IMR-90 (cell line): ENCODE data around the gene NPAS3. TPM values are rescaled to one million over a fixed set of nuclear protein-coding genes. Genes with fewer than 3 reads are reported as not detected.

Experiments used
- ATAC-seq: fragments of 200-7000 bp; cut with Tn5 transposase; 2 replicates; pipeline ENCODE4 v1.9.1; 2020; ENCODE audit warnings: low read depth, mild to moderate bottlenecking, moderate library complexity
- BruUV-seq: library from RNA; stranded (reverse); fragments of 400-500 nt; replicated peaks from 2 replicates; lab custom pipeline; 2021; lab: Mats Ljungman, UMichigan
- CTCF ChIA-PET: fragments of 300-600 bp; formaldehyde crosslinking; extraction: SDS; loops from one replicate; lab custom pipeline; 2021; ENCODE audit warnings: antibody characterized with exemption; lab: Yijun Ruan, JAX
- POLR2A ChIA-PET: fragments of 300-600 bp; sonication (Branson Sonifier 250); formaldehyde crosslinking; loops from one replicate; lab custom pipeline; 2022; ENCODE audit warnings: antibody characterized with exemption; ENCODE audit not compliant: unreplicated experiment; lab: Charles Lee
- DNase-seq: peaks from one replicate; pipeline ENCODE4 v3.0.0; 2013
- H2AFZ ChIP-seq: replicated peaks from 2 replicates; pipeline ENCODE3; 2013; ENCODE audit warnings: low read length, mild to moderate bottlenecking; ENCODE audit not compliant: poor library complexity
- H2AK5ac ChIP-seq: 2 replicates; pipeline ENCODE4 v1.6.1; 2013; ENCODE audit warnings: low read depth, low read length, inconsistent platforms
- H2AK9ac ChIP-seq: replicated peaks from 2 replicates; pipeline ENCODE3; 2013; ENCODE audit warnings: mild to moderate bottlenecking, low read depth, low read length, moderate library complexity; ENCODE audit not compliant: poor library complexity
- H2BK120ac ChIP-seq: 2 replicates; pipeline ENCODE4 v1.6.1; 2013; ENCODE audit warnings: low read depth, low read length, inconsistent platforms
- H2BK15ac ChIP-seq: 3 replicates; pipeline ENCODE4 v1.6.1; 2013; ENCODE audit warnings: low read depth, low read length, inconsistent platforms
- H2BK20ac ChIP-seq: 2 replicates; pipeline ENCODE4 v1.6.1; 2013; ENCODE audit warnings: low read depth, mild to moderate bottlenecking, inconsistent platforms, low read length, moderate library complexity
- H2BK5ac ChIP-seq: 2 replicates; pipeline ENCODE4 v1.6.1; 2013; ENCODE audit warnings: mild to moderate bottlenecking, low read depth, low read length, inconsistent platforms; ENCODE audit not compliant: poor library complexity, severe bottlenecking
- H3K14ac ChIP-seq: replicated peaks from 2 replicates; pipeline ENCODE4 v1.6.1; 2013; ENCODE audit warnings: low read depth, low read length, inconsistent platforms
- H3K18ac ChIP-seq: 2 replicates; pipeline ENCODE4 v1.6.1; 2013; ENCODE audit warnings: low read depth, low read length, control low read depth
- H3K23ac ChIP-seq: 2 replicates; pipeline ENCODE4 v1.6.1; 2013; ENCODE audit warnings: low read depth, low read length, inconsistent platforms
- H3K27ac ChIP-seq: 2 replicates; pipeline ENCODE4 v1.5.1; 2013; ENCODE audit warnings: mild to moderate bottlenecking, control low read depth, low read length; ENCODE audit not compliant: insufficient read depth
- H3K27me3 ChIP-seq: 2 replicates; pipeline ENCODE4 v1.6.1; 2013; ENCODE audit warnings: low read length; ENCODE audit not compliant: control insufficient read depth, insufficient read depth
- H3K36me3 ChIP-seq: 2 replicates; pipeline ENCODE4 v1.6.1; 2013; ENCODE audit warnings: low read length, mixed read lengths; ENCODE audit not compliant: control insufficient read depth, insufficient read depth
- H3K4ac ChIP-seq: 2 replicates; pipeline ENCODE4 v1.6.1; 2013; ENCODE audit warnings: low read depth, low read length, inconsistent platforms
- H3K4me1 ChIP-seq: 2 replicates; pipeline ENCODE4 v1.6.1; 2013; ENCODE audit warnings: low read length, mixed read lengths; ENCODE audit not compliant: control insufficient read depth, insufficient read depth
- H3K4me2 ChIP-seq: 2 replicates; pipeline ENCODE4 v1.6.1; 2013; ENCODE audit warnings: low read depth, mild to moderate bottlenecking, control low read depth, low read length, moderate library complexity
- H3K4me3 ChIP-seq: 2 replicates; pipeline ENCODE4 v1.5.1; 2013; ENCODE audit warnings: low read depth, mild to moderate bottlenecking, control low read depth, low read length, moderate library complexity; ENCODE audit not compliant: insufficient read depth
- H3K56ac ChIP-seq: 2 replicates; pipeline ENCODE4 v1.6.1; 2013; ENCODE audit warnings: low read length, inconsistent platforms; ENCODE audit not compliant: insufficient read depth; ENCODE audit errors: extremely low read depth
- H3K79me1 ChIP-seq, 2 experiments: 2 replicates each; pipeline ENCODE4 v1.6.1; 2013; ENCODE audit warnings: low read length in 2 of 2, inconsistent platforms in 1 of 2, low read depth in 1 of 2
- H3K9ac ChIP-seq: 2 replicates; pipeline ENCODE4 v1.6.1; 2013; ENCODE audit warnings: low read depth, low read length, control low read depth
- H3K9me1 ChIP-seq: 2 replicates; pipeline ENCODE4 v1.6.1; 2013; ENCODE audit warnings: low read length, inconsistent platforms; ENCODE audit not compliant: insufficient read depth
- H3K9me3 ChIP-seq: 2 replicates; pipeline ENCODE4 v1.6.1; 2013; ENCODE audit warnings: low read length; ENCODE audit not compliant: control insufficient read depth, insufficient read depth
- H4K20me1 ChIP-seq: 2 replicates; pipeline ENCODE4 v1.6.1; 2013; ENCODE audit warnings: low read length, inconsistent platforms; ENCODE audit not compliant: insufficient read depth
- H4K5ac ChIP-seq: 2 replicates; pipeline ENCODE4 v1.6.1; 2013; ENCODE audit warnings: mild to moderate bottlenecking, low read depth, low read length, control low read depth
- H4K8ac ChIP-seq, 2 experiments: 2 replicates each; pipeline ENCODE4 v1.6.1; 2013; ENCODE audit warnings: low read depth in 2 of 2, low read length in 2 of 2, control low read depth in 1 of 2, inconsistent platforms in 1 of 2
- H4K91ac ChIP-seq: 2 replicates; pipeline ENCODE4 v1.6.1; 2013; ENCODE audit warnings: low read depth, low read length, inconsistent platforms; ENCODE audit not compliant: insufficient read depth
- BHLHE40 ChIP-seq: fragments of 150-350 bp; IDR thresholded peaks from 2 replicates; pipeline ENCODE4 v1.6.1; 2016; ENCODE audit warnings: mild to moderate bottlenecking, low read depth, low read length
- CEBPB ChIP-seq: IDR thresholded peaks from 2 replicates; pipeline ENCODE4 v1.6.1; 2012; ENCODE audit warnings: low read depth, low read length, improper control_type of control experiment
- CHD1 ChIP-seq: IDR thresholded peaks from 2 replicates; pipeline ENCODE4 v1.6.1; 2012; ENCODE audit warnings: low read depth, low read length, improper control_type of control experiment
- MAFK ChIP-seq: IDR thresholded peaks from 2 replicates; pipeline ENCODE4 v1.6.1; 2012; ENCODE audit warnings: low read depth, low read length, improper control_type of control experiment
- MAZ ChIP-seq: IDR thresholded peaks from 2 replicates; pipeline ENCODE4 v1.6.1; 2012; ENCODE audit warnings: low read depth, mild to moderate bottlenecking, low read length, improper control_type of control experiment, moderate library complexity, borderline replicate concordance
- NFE2L2 ChIP-seq: fragments of 150-350 bp; IDR thresholded peaks from 2 replicates; pipeline ENCODE4 v1.6.1; 2016; ENCODE audit warnings: low read depth, mild to moderate bottlenecking, low read length
- POLR2A ChIP-seq: IDR thresholded peaks from 2 replicates; pipeline ENCODE4 v1.6.1; 2012; ENCODE audit warnings: mild to moderate bottlenecking, low read depth, low read length
- RAD21 ChIP-seq: IDR thresholded peaks from 2 replicates; pipeline ENCODE4 v1.6.1; 2012; ENCODE audit warnings: low read length, improper control_type of control experiment
- RCOR1 ChIP-seq: IDR thresholded peaks from 2 replicates; pipeline ENCODE4 v1.6.1; 2012; ENCODE audit warnings: mild to moderate bottlenecking, low read length, improper control_type of control experiment; ENCODE audit not compliant: insufficient replicate concordance
- RFX5 ChIP-seq: IDR thresholded peaks from 2 replicates; pipeline ENCODE4 v1.8.0; 2012; ENCODE audit warnings: low read depth, mild to moderate bottlenecking, low read length, moderate library complexity
- SMC3 ChIP-seq: fragments of 150-350 bp; IDR thresholded peaks from 2 replicates; pipeline ENCODE4 v1.6.1; 2016; ENCODE audit warnings: low read depth, mild to moderate bottlenecking, antibody characterized with exemption, low read length, moderate library complexity
- WGBS, 2 experiments: methylation state at CpG; one replicate each; pipeline versions ENCODE4 v1.1.5 to v1.1.7; 2013; ENCODE audit warnings: missing lambda C conversion rate in 2 of 2; ENCODE audit not compliant: insufficient read length in 1 of 2; ENCODE audit errors: extremely low coverage in 2 of 2; 5-methylcytosine and 5-hydroxymethylcytosine counted together
- dilution Hi-C: fragments of 300-500 bp; cut with HindIII; formaldehyde crosslinking; loops from one replicate; pipeline ENCODE4 v1.14.3; 2018; ENCODE audit warnings: low sequenced_read_pairs; ENCODE audit not compliant: unreplicated experiment
- in situ Hi-C: fragments of 300-500 bp; cut with MboI; formaldehyde crosslinking; loops from 3 replicates; pipeline ENCODE4 v1.14.3; 2019; ENCODE audit warnings: low sequenced_read_pairs, inconsistent platforms, mixed read lengths
- intact Hi-C: fragments of 100-400 bp; cut with micrococcal nuclease; formaldehyde crosslinking; loops from 2 replicates; pipeline ENCODE4 v1.10.0; 2022
- polyA plus RNA-seq, 3 experiments: library from polyadenylated mRNA; depleted of rRNA; stranded (reverse); fragments of >200 nt; gene quantifications; 2 replicates each; pipeline ENCODE4 v1.2.3, GENCODE V29; 2012; ENCODE audit warnings: low replicate concordance in 1 of 3
- total RNA-seq: library from RNA; depleted of rRNA; stranded (reverse); fragments of >200 nt; gene quantifications from 2 replicates; pipeline ENCODE4 v1.2.3, GENCODE V29; 2012
- TF ChIP-seq, protein P1 (sequence below): fragments of 150-350 bp; IDR thresholded peaks from 2 replicates; pipeline ENCODE4 v1.6.1; 2016; ENCODE audit warnings: low read depth, mild to moderate bottlenecking, low read length, moderate library complexity, borderline replicate concordance
- TF ChIP-seq, protein P2 (sequence below): conservative IDR thresholded peaks from 2 replicates; pipeline ENCODE4 v1.5.1; 2012; ENCODE audit warnings: mild to moderate bottlenecking, low read depth, low read length, improper control_type of control experiment
- TF ChIP-seq, protein P3 (sequence below): fragments of 150-350 bp; IDR thresholded peaks from 2 replicates; pipeline ENCODE4 v1.6.1; 2017; ENCODE audit warnings: mild to moderate bottlenecking, antibody characterized with exemption, low read length, low read depth

The NPAS3 gene
- total and polyA plus RNA-seq, 2 of the 4 experiments (the other 2 are of a cell fraction), result not detected

DNA sequence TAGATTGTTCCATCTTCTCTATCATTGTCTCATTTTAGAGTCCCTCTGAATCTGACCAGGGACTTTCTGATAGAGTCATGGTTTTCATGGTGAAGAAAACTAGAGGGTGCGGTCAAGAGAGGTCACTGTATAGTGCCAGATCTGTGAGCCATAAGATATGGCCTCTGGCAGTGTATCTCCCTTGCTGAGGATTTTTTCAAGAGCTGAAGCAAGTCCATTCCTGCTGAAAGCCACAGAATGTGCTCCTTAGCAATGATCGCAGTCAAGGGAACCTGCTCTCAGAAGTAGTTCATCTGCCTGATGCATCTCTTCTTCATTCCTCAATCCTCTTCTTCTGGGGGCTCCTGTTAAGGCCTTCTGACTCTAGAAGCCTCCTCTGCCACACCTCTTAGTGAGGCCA, 607.0 kb downstream of the NPAS3 start:
- WGBS, 2 experiments, result 50% methylated on average over 1 of the region's 2 CpGs; no CpG with 5 or more reads in 1 of the 2 experiments

More for the DNA sequence above, 607.0 kb downstream of the NPAS3 start:
- Histone ChIP-seq H3K9me3 (no peaks in the 10 kb centered on the region), H2AFZ (no peak overlapping the region), H3K18ac (no peak overlapping the region), H2BK20ac (no peak overlapping the region), H3K14ac (no peak overlapping the region), H3K56ac (no peak overlapping the region), H3K79me1 (no peaks in the 10 kb centered on the region), H4K91ac (no peak overlapping the region), H3K27me3 (no peaks in the 10 kb centered on the region), H3K23ac (no peak overlapping the region), H4K8ac (no peak overlapping the region), H2BK5ac (no peak overlapping the region), H3K9ac (no peak overlapping the region), H3K4ac (no peak overlapping the region), H4K5ac (no peak overlapping the region), H4K20me1 (no peaks in the 10 kb centered on the region), H2AK5ac (no peak overlapping the region), H3K27ac (no peak overlapping the region), H3K36me3 (no peaks in the 10 kb centered on the region), H3K9me1 (no peaks in the 10 kb centered on the region), H3K4me2 (no peak overlapping the region), H3K4me3 (no peak overlapping the region), H2BK15ac (no peak overlapping the region), H2BK120ac (no peak overlapping the region), H3K4me1 (no peaks in the 10 kb centered on the region), H2AK9ac (no peak overlapping the region)
- no peak for TF ChIP-seq RFX5
- no peak for TF ChIP-seq RAD21
- TF ChIP-seq NFE2L2, result no peak
- no peak for TF ChIP-seq SMC3
- no peak for TF ChIP-seq POLR2A
- no peak for TF ChIP-seq MAZ
- TF ChIP-seq, protein P1, sequence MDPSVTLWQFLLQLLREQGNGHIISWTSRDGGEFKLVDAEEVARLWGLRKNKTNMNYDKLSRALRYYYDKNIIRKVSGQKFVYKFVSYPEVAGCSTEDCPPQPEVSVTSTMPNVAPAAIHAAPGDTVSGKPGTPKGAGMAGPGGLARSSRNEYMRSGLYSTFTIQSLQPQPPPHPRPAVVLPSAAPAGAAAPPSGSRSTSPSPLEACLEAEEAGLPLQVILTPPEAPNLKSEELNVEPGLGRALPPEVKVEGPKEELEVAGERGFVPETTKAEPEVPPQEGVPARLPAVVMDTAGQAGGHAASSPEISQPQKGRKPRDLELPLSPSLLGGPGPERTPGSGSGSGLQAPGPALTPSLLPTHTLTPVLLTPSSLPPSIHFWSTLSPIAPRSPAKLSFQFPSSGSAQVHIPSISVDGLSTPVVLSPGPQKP, result no peak
- TF ChIP-seq BHLHE40, result no peak
- no peak for TF ChIP-seq CHD1
- TF ChIP-seq, protein P2, sequence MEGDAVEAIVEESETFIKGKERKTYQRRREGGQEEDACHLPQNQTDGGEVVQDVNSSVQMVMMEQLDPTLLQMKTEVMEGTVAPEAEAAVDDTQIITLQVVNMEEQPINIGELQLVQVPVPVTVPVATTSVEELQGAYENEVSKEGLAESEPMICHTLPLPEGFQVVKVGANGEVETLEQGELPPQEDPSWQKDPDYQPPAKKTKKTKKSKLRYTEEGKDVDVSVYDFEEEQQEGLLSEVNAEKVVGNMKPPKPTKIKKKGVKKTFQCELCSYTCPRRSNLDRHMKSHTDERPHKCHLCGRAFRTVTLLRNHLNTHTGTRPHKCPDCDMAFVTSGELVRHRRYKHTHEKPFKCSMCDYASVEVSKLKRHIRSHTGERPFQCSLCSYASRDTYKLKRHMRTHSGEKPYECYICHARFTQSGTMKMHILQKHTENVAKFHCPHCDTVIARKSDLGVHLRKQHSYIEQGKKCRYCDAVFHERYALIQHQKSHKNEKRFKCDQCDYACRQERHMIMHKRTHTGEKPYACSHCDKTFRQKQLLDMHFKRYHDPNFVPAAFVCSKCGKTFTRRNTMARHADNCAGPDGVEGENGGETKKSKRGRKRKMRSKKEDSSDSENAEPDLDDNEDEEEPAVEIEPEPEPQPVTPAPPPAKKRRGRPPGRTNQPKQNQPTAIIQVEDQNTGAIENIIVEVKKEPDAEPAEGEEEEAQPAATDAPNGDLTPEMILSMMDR, result no peak
- TF ChIP-seq CEBPB, result no peak
- TF ChIP-seq MAFK, result no peak
- TF ChIP-seq RCOR1, result no peak
- TF ChIP-seq, protein P3, sequence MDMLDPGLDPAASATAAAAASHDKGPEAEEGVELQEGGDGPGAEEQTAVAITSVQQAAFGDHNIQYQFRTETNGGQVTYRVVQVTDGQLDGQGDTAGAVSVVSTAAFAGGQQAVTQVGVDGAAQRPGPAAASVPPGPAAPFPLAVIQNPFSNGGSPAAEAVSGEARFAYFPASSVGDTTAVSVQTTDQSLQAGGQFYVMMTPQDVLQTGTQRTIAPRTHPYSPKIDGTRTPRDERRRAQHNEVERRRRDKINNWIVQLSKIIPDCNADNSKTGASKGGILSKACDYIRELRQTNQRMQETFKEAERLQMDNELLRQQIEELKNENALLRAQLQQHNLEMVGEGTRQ, result no peak
- POLR2A ChIA-PET, result no interaction called here
- ATAC-seq (no peak), DNase-seq (no peak)
- dilution Hi-C loops, result no loop called here
- intact Hi-C loops, result no loop called here
- CTCF ChIA-PET, result no interaction called here
- no TSS peak for BruUV-seq
- in situ Hi-C loops, result no loop called here
